B cell (primary cell): ENCODE results near the gene MED22. TPM values are rescaled to one million over a fixed set of nuclear protein-coding genes. Genes with fewer than 3 reads are reported as not detected.

Source experiments
- ATAC-seq: fragments of 200-7000 bp; cut with Tn5 transposase; one replicate; pipeline ENCODE4 v1.10.0; 2021; ENCODE audit warnings: low read depth, mild to moderate bottlenecking, moderate number of reproducible peaks, moderate library complexity
- CTCF ChIA-PET: fragments of 350-600 bp; sonication (Branson Sonifier 250); formaldehyde crosslinking; loops from one replicate; lab custom pipeline; 2021; ENCODE audit warnings: antibody characterized with exemption, inconsistent platforms; lab: Charles Lee
- POLR2A ChIA-PET: fragments of 350-600 bp; sonication (Branson Sonifier 250); formaldehyde crosslinking; loops from one replicate; lab custom pipeline; 2021; ENCODE audit warnings: antibody characterized with exemption; lab: Charles Lee
- DNase-seq: peaks from one replicate; pipeline ENCODE4 v3.0.0; 2013
- H2AFZ ChIP-seq: 2 replicates; pipeline ENCODE4 v1.6.1; 2012; ENCODE audit warnings: mild to moderate bottlenecking, low read depth, low read length; ENCODE audit not compliant: insufficient read depth, poor library complexity, severe bottlenecking
- H3K27ac ChIP-seq, 2 donors: 1 replicate in 1 of 2; 2 replicates in 1 of 2; pipeline ENCODE4 v1.5.1; 2012 to 2013; ENCODE audit warnings: low read length in 2 of 2, mild to moderate bottlenecking in 2 of 2, moderate library complexity in 1 of 2
- H3K27me3 ChIP-seq, 4 experiments: fragments of 200-600 bp in 1 of 4; sonication (generic) in 1 of 4; replicated peaks in 1 of 4; 1 replicate in 2 of 4; 2 replicates in 2 of 4; pipeline versions ENCODE4 v1.6.1 to v1.7.0; 2013 to 2016; ENCODE audit warnings: low read length in 3 of 4, mild to moderate bottlenecking in 2 of 4, mixed read lengths in 1 of 4, moderate library complexity in 1 of 4; ENCODE audit not compliant: insufficient read depth in 4 of 4, control insufficient read depth in 3 of 4; ENCODE audit errors: control extremely low read depth in 1 of 4
- H3K36me3 ChIP-seq, 2 experiments: replicated peaks in 1 of 2; 1 replicate in 1 of 2; 2 replicates in 1 of 2; pipeline versions ENCODE4 v1.6.1 to v1.7.1; 2013; ENCODE audit warnings: low read length in 1 of 2; ENCODE audit not compliant: insufficient read depth in 2 of 2, control insufficient read depth in 1 of 2; ENCODE audit errors: control extremely low read depth in 1 of 2, extremely low read depth in 1 of 2
- H3K4me1 ChIP-seq, 2 donors: fragments of 200-600 bp in 1 of 2; sonication (generic) in 1 of 2; 1 replicate in 1 of 2; 2 replicates in 1 of 2; pipeline versions ENCODE4 v1.5.1 to v1.6.1; 2013 to 2017; ENCODE audit warnings: low read length in 2 of 2; ENCODE audit not compliant: control insufficient read depth in 2 of 2, insufficient read depth in 2 of 2
- H3K4me2 ChIP-seq: replicated peaks from 2 replicates; pipeline ENCODE3; 2012; ENCODE audit warnings: mild to moderate bottlenecking, low read depth, low read length; ENCODE audit not compliant: poor library complexity, severe bottlenecking
- H3K4me3 ChIP-seq, 5 experiments: fragments of 200-600 bp in 1 of 5; sonication (generic) in 1 of 5; 1 replicate in 3 of 5; 2 replicates in 2 of 5; pipeline versions ENCODE4 v1.5.1 to v1.7.0; 2011 to 2016; ENCODE audit warnings: low read length in 4 of 5, mild to moderate bottlenecking in 4 of 5, low read depth in 2 of 5, control low read depth in 1 of 5, moderate library complexity in 1 of 5; ENCODE audit not compliant: insufficient read depth in 1 of 5; ENCODE audit errors: control extremely low read depth in 1 of 5, extremely low read depth in 1 of 5
- H3K79me2 ChIP-seq: fragments of 200-600 bp; sonication (generic); one replicate; pipeline ENCODE4 v1.6.0; 2016; ENCODE audit warnings: low read length; ENCODE audit not compliant: control insufficient read depth, insufficient read depth
- H3K9ac ChIP-seq: fragments of 200-600 bp; sonication (generic); 2 replicates; pipeline ENCODE4 v1.6.1; 2017; ENCODE audit warnings: mild to moderate bottlenecking, low read length, moderate library complexity
- H3K9me3 ChIP-seq, 3 donors: one replicate each; pipeline versions ENCODE4 v1.6.1 to v1.7.1; 2013; ENCODE audit warnings: low read length in 2 of 3; ENCODE audit not compliant: control insufficient read depth in 2 of 3, insufficient read depth in 1 of 3; ENCODE audit errors: control extremely low read depth in 1 of 3
- H4K20me1 ChIP-seq: 2 replicates; pipeline ENCODE4 v1.6.0; 2012; ENCODE audit warnings: mild to moderate bottlenecking, low read length; ENCODE audit not compliant: insufficient read depth, control insufficient read depth, poor library complexity, severe bottlenecking
- H3K27ac Mint-ChIP-seq: one replicate; pipeline ENCODE4 v1.8.0; 2021; ENCODE audit warnings: mixed read lengths
- H3K27me3 Mint-ChIP-seq: one replicate; pipeline ENCODE4 v1.8.0; 2021; ENCODE audit warnings: mixed read lengths
- H3K4me1 Mint-ChIP-seq: one replicate; pipeline ENCODE4 v1.8.0; 2021; ENCODE audit warnings: mixed read lengths
- H3K4me3 Mint-ChIP-seq: one replicate; pipeline ENCODE4 v1.8.0; 2021; ENCODE audit warnings: mixed read lengths
- H3K9me3 Mint-ChIP-seq: one replicate; pipeline ENCODE4 v1.8.0; 2022; ENCODE audit warnings: mixed read lengths; ENCODE audit not compliant: insufficient read depth
- EZH2 ChIP-seq: IDR thresholded peaks from 2 replicates; pipeline ENCODE4 v1.6.1; 2012; ENCODE audit warnings: borderline replicate concordance, low read depth, mild to moderate bottlenecking, moderate library complexity, low read length; ENCODE audit not compliant: insufficient read depth, poor library complexity, severe bottlenecking
- WGBS: methylation state at CpG from one replicate; pipeline ENCODE4 v1.1.5; 2013; ENCODE audit warnings: missing lambda C conversion rate; ENCODE audit not compliant: insufficient coverage; 5-methylcytosine and 5-hydroxymethylcytosine counted together
- intact Hi-C: fragments of 100-400 bp; cut with micrococcal nuclease; formaldehyde crosslinking; loops from one replicate; pipeline ENCODE4 v1.10.0; 2022
- polyA plus RNA-seq: library from polyadenylated mRNA; depleted of rRNA; stranded (reverse); fragments of >200 nt; gene quantifications from 2 replicates; pipeline ENCODE4 v1.2.3, GENCODE V29; 2012
- total RNA-seq, 2 donors: library from RNA; stranded (reverse); fragments of 120-200 nt in 1 of 2; gene quantifications; 1 replicate in 1 of 2; 2 replicates in 1 of 2; pipeline versions ENCODE4 v1.2.3 to v1.2.4, GENCODE V29; 2013 to 2022
- TF ChIP-seq, protein P1 (sequence below): fragments of 200-600 bp; IDR thresholded peaks from one replicate; pipeline ENCODE4 v1.8.0; 2022; ENCODE audit warnings: antibody characterized with exemption, mild to moderate bottlenecking

Gene MED22
- total and polyA plus RNA-seq, 2 donors (not counting 1 experiment from before 2014, with no cell fraction given): 44.9 to 50.4 TPM

DNA sequence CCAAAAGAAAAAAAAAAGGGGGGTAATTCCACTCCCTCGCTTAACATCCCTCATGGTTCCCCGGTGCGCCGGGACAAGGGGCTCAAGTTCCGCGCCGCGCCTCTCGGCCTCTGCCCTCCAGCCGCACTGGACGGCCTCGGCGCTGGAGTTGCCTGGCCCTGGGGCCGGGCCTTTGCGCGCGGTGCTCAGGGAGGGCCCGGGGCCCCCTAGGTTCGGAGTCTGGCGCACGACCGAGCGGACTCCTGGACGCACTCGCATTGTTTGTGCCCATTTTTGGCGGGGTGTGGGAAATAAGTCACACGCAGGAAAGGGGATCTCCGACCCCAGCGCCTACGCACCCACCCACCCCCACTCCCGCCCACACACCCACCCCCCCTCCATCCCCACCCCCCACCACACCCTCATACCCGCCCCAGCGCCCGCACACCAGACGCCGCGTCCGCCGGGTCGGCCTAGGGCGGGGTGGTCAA is 381 bp downstream of the MED22 start:
- Mint-ChIP-seq H3K9me3 (no peaks in the 10 kb centered on the region), H3K27ac (peak overlapping the region; percentile 95), H3K4me1 (peaks cover 36% of the 10 kb centered on the region), H3K4me3 (peak overlapping the region; percentile 97), H3K27me3 (no peaks in the 10 kb centered on the region)
- Histone ChIP-seq H3K36me3 (peaks cover 0 to 66% of the 10 kb centered on the region in 2 experiments), H3K79me2 (peaks cover 42% of the 10 kb centered on the region), H3K9ac (peak overlapping the region; percentile 93), H3K27ac (peak overlapping the region; percentile 87 to 90), H2AFZ (peak overlapping the region; percentile 83), H3K27me3 (no peaks in the 10 kb centered on the region), H3K9me3 (peaks cover 0 to 5% (median 0%) of the 10 kb centered on the region in 3 donors), H3K4me2 (peak overlapping the region; percentile 93), H3K4me1 (peaks cover 21 to 30% of the 10 kb centered on the region in 2 donors), H3K4me3 (peak overlapping the region; percentile 31 to 96 (median 92)), H4K20me1 (peaks cover 36% of the 10 kb centered on the region)
- TF ChIP-seq EZH2: no peak
- TF ChIP-seq, protein P1, sequence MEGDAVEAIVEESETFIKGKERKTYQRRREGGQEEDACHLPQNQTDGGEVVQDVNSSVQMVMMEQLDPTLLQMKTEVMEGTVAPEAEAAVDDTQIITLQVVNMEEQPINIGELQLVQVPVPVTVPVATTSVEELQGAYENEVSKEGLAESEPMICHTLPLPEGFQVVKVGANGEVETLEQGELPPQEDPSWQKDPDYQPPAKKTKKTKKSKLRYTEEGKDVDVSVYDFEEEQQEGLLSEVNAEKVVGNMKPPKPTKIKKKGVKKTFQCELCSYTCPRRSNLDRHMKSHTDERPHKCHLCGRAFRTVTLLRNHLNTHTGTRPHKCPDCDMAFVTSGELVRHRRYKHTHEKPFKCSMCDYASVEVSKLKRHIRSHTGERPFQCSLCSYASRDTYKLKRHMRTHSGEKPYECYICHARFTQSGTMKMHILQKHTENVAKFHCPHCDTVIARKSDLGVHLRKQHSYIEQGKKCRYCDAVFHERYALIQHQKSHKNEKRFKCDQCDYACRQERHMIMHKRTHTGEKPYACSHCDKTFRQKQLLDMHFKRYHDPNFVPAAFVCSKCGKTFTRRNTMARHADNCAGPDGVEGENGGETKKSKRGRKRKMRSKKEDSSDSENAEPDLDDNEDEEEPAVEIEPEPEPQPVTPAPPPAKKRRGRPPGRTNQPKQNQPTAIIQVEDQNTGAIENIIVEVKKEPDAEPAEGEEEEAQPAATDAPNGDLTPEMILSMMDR: peak; percentile 18
- ChIA-PET POLR2A (interaction anchor here (0.6 to 2.3 kb wide), 12 partner anchors 9 to 1106 kb away, joined by 3 to 18 read pairs (median 4); partner anchors contain the start of genes CACFD1, STKLD1, SURF1 and SURF2), CTCF (interaction anchor here (0.5 to 1.2 kb wide), 4 partner anchors 12 to 774 kb away, joined by 3 to 7 read pairs (median 3); partner anchors contain the start of gene SLC2A6)
- DNase-seq (no peak), ATAC-seq (peak; percentile 59)
- under 1% methylated on average over 24 of the region's 41 CpGs for WGBS
- intact Hi-C loops: loop anchor here (5.0 kb wide), 1 partner anchor 130 kb away; the partner anchor contains the start of gene SLC2A6
